Hippocampal formation (tissue), 2 donors: Measurements from ENCODE around the gene GALE.

Experiments
- DNase-seq, 2 donors: peaks; one replicate each; lab custom pipeline; 2025; lab: John Stamatoyannopoulos, UW

Gene GALE

DNA sequence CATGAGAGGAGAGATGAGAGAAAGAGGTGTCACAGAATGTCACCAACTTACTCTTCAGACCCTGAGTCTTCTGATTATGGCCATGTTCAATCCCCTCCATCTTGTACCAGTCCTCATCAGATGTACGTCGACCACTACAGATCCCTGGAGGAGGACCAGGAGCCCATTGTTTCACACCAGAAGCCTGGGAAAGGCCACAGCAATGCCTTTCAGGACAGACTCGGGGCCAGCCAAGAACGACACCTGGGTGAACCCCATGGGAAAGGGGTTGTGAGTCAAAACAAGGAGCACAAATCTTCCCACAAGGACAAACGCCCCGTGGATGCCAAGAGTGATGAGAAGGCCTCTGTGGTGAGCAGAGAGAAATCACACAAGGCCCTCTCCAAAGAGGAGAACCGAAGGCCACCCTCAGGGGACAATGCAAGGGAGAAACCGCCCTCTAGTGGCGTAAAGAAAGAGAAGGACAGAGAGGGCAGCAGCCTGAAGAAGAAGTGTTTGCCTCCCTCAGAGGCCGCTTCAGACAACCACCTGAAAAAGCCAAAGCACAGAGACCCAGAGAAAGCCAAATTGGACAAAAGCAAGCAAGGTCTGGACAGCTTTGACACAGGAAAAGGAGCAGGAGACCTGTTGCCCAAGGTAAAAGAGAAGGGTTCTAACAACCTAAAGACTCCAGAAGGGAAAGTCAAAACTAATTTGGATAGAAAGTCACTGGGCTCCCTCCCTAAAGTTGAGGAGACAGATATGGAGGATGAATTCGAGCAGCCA, 49.3 kb downstream of the GALE start:
- DNase-seq = no peak

GRCh38 chr1:23748016-23748415, 52.5 kb downstream of the GALE start:
- DNase-seq = no peak
